Measurements from ENCODE around the gene CYB5R4. TPM values are rescaled to one million over a fixed set of nuclear protein-coding genes. Genes with fewer than 3 reads are reported as not detected.

Gene CYB5R4, protein sequence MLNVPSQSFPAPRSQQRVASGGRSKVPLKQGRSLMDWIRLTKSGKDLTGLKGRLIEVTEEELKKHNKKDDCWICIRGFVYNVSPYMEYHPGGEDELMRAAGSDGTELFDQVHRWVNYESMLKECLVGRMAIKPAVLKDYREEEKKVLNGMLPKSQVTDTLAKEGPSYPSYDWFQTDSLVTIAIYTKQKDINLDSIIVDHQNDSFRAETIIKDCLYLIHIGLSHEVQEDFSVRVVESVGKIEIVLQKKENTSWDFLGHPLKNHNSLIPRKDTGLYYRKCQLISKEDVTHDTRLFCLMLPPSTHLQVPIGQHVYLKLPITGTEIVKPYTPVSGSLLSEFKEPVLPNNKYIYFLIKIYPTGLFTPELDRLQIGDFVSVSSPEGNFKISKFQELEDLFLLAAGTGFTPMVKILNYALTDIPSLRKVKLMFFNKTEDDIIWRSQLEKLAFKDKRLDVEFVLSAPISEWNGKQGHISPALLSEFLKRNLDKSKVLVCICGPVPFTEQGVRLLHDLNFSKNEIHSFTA
- 10 to 100 TPM; 35.6 to 48.6 TPM for total RNA-seq

DNA sequence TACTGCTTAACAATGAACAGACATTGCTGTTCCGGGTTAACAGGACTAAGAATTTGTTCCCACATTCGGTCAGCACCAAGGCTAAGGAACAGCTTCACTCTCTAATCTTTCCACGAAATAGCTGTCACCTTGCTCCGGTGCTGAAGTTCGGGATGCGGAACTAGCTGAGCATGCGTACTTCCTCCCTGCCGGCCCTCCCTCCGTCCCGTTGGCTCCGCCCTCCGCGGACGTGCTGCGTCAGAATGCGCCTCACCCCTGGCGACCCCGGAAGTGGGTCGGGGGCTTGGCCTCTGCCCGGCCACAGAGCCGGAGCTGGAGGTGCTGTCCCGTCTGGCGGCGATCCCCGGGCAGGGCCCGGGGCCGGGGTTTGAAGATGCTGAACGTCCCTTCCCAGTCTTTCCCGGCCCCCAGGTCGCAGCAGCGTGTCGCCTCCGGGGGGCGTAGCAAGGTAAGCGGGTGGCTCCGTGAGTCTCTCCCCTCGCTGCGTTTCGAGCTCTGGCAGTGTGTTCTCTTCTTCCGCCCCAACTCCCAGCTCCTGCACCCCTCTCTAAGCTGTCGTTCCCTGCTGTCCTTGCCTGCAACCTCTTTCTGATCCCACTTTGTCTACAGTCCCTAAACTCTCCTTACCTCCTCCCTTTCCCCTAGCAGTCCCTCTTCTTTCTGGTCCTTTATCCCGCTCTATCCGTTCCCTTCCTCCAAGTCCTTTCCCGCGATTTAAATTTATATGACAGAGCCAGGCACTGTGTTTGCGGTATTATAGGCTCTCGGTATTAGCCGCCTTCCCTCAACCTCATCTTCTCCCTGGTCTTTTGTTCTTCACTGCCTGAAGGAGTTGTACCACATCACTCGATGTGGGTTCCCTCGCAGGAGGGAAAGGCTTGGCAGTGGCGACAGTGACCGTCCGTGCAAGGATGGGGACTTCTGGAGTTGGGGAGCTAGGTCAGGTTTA is at the start of gene CYB5R4:
CYB5R4 (plus strand) TSS at position 280 of the 949 bp plus-strand sequence; CDS start at position 374, 94 bp downstream.
- Mint-ChIP-seq H3K9me3 (peaks cover 4% of the 10 kb centered on the region), H3K27me3 (peaks cover 15% of the 10 kb centered on the region), H3K4me3 (peak within 1 kb of the TSS; percentile 89), H3K4me1 (peaks cover 25% of the 10 kb centered on the region), H3K27ac (peak within 1 kb of the TSS; percentile 88), H3K36me3 (ENCODE audit: low read depth) (peaks cover 20% of the 10 kb centered on the region)
- peak; percentile 96 for ATAC-seq (replicated peaks)

DNA sequence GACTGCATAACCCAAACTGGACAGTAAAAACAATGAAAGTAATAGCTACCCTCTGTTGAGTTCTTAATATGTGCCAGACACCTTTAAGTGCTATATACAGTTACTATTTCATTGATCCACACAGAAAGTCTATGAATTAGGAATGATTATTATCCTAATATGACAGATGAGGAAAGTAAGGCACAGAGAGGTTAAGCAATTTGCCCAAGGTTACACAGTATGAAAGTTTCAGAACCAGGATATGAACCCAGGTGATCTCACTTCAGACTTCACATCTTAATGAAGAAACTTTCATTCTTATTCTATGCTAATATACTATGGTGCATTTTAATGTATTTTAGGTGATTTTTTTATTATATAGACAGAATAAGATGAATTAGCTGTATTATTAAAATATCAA is 46.9 kb upstream of the CYB5R4 start:
- H3K27me3 Mint-ChIP-seq = peaks cover 12% of the 10 kb centered on the region
- no peaks in the 10 kb centered on the region for H3K36me3 Mint-ChIP-seq (ENCODE audit: low read depth)
- no peaks in the 10 kb centered on the region for H3K4me1 Mint-ChIP-seq
- no peak for ATAC-seq (replicated peaks)
- H3K9me3 Mint-ChIP-seq = no peaks in the 10 kb centered on the region
- H3K4me3 Mint-ChIP-seq = no peak overlapping the region
- H3K27ac Mint-ChIP-seq = no peak overlapping the region

DNA sequence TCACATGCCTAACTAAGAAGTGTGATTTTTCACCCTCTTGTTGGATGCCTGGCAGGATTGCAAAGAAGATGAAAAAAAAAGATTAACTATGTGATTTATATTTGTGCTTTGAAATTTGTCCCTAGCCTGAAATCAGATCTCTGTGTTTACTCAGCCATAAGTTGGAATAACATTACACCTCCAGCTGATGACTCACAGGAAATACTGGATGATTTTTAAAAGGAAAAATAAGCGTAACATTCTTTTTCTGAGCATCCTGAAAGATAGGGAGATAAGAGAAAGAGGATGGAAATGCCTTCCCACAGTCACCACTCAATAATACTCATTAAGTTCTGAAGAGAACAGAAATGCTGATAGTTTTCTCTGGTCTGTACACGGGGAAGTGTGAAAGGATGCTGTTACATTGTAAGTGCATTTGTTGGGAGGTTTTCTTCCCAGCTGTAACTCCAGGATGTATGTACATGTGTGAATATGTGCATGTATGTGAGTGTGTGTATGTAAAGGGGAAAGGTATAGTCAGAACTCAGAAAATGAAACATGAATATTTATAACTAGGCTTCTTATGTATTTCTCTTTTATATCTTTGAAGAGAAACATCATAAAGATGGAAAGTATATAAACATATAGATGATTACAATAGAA is 43.7 kb upstream of the CYB5R4 start:
- no peak for ATAC-seq (replicated peaks)
- H3K27me3 Mint-ChIP-seq = peaks cover 13% of the 10 kb centered on the region
- no peaks in the 10 kb centered on the region for H3K9me3 Mint-ChIP-seq
- H3K4me3 Mint-ChIP-seq = no peak overlapping the region
- H3K27ac Mint-ChIP-seq = no peak overlapping the region
- H3K4me1 Mint-ChIP-seq = no peaks in the 10 kb centered on the region
- H3K36me3 Mint-ChIP-seq (ENCODE audit: low read depth) = no peaks in the 10 kb centered on the region

DNA sequence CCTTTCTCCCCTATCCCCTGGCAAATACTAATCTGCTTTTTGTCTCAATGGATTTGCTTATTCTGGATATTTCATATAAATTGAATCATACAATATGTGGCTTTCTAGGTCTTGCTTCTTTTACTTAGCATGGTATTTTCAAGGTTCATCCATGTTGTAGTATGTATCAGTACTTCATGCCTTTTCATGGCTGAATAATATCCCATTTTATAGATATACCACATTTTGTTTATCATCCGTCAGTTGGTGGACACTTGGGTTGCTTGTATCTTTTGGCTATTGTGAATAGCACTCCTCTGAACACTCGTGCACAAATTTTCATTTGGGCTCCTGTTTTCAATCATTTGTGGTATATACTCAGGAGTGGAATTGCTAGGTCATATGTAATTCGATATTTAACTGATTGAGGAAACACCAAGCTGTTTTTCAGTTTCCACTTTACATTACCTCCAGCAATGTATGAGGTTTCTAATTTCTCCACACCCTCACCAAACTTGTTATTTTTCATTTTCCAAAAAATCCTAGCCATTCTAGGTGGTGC is 36.8 kb upstream of the CYB5R4 start:
- Mint-ChIP-seq H3K27ac (no peak overlapping the region), H3K9me3 (no peaks in the 10 kb centered on the region), H3K4me1 (no peaks in the 10 kb centered on the region), H3K4me3 (no peak overlapping the region), H3K27me3 (peaks cover 7% of the 10 kb centered on the region), H3K36me3 (ENCODE audit: low read depth) (no peaks in the 10 kb centered on the region)
- no peak for ATAC-seq (replicated peaks)

DNA sequence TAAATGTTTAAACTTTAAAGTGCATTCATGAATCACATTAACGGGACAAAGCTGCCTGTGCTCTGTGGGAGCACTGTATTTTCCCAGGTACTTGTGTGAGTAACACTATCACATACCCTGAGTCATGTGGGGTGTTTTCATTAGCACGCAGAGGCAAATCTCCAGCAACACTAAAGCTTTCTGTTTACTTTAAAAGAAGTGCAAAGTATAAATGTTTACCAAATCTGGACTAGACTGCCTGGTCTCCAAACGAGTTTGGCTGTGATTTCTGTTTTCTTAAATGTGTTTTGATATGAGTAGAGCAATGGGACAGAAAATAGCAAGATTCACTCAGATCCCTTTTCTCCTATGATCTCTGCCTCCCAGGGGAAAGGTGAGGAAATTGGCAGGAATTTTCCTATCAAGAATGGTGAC is 35.1 kb upstream of the CYB5R4 start:
- Mint-ChIP-seq H3K4me3 (no peak overlapping the region), H3K4me1 (no peaks in the 10 kb centered on the region), H3K36me3 (ENCODE audit: low read depth) (no peaks in the 10 kb centered on the region), H3K9me3 (no peaks in the 10 kb centered on the region), H3K27ac (no peak overlapping the region), H3K27me3 (peaks cover 7% of the 10 kb centered on the region)
- ATAC-seq (replicated peaks) = no peak

DNA sequence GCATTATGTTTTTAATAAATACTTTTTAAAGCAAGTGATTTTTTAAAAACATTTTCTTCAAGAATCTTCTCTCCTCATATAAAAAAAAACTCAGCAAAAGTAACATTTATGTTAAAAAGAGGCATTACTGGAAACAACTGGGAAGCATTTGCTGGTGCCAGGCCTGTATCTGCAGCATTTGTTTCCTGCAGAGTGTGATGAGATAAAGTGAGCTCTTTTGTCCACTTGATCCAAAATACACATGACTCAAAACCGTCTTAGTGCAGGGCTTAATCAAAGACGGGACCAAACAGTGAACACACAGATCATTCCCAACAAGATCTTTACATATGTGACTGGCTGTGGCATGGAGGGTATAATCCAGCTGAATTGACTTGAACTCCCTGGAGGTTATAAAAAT is 34.7 kb upstream of the CYB5R4 start:
- H3K36me3 Mint-ChIP-seq (ENCODE audit: low read depth) = no peaks in the 10 kb centered on the region
- ATAC-seq (replicated peaks) = no peak
- no peaks in the 10 kb centered on the region for H3K4me1 Mint-ChIP-seq
- H3K27me3 Mint-ChIP-seq = peaks cover 10% of the 10 kb centered on the region
- no peak overlapping the region for H3K27ac Mint-ChIP-seq
- no peak overlapping the region for H3K4me3 Mint-ChIP-seq
- no peaks in the 10 kb centered on the region for H3K9me3 Mint-ChIP-seq

DNA sequence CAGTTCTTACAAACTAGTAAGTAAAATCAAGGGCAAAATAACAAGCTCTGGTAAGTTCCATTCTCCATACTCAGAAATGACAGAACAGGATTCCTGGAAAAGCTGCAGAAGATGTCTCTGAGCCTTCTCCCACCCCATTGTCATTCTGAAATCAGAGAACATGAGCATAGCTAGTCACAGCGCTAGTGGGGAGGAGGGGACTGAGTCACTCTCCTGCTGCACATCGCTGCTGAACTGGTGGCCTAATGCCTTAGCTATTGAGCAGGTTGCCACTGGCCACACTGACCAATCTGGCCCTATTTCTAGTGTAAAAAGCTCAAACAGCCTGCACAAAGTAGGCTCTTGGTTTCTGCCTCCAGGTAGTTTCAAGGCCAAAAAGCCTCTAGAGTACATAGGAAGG is 32.4 kb upstream of the CYB5R4 start:
- no peaks in the 10 kb centered on the region for H3K4me1 Mint-ChIP-seq
- peaks cover 17% of the 10 kb centered on the region for H3K27me3 Mint-ChIP-seq
- no peak overlapping the region for H3K4me3 Mint-ChIP-seq
- H3K36me3 Mint-ChIP-seq (ENCODE audit: low read depth) = no peaks in the 10 kb centered on the region
- peak; percentile 48 for ATAC-seq (replicated peaks)
- no peak overlapping the region for H3K27ac Mint-ChIP-seq
- no peaks in the 10 kb centered on the region for H3K9me3 Mint-ChIP-seq

DNA sequence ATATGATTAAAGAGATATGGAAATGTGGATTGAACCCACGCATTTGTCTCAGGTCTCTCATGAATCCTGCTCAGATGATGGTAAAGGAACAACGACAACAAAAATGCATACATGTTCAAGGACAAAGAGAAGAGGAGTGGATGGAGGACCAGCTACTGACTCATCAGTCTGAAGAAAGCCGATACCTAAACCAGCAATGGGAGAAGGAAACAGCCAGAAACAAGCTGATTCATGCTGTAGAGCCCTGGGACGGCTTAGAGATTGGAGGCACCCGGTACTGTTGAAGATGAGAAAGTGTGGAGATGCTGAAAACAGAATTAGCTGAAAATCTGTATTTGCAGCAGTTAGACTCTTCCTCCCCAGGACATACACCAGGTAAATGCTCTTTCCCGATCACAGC is 20.8 kb upstream of the CYB5R4 start:
- no peak overlapping the region for H3K4me3 Mint-ChIP-seq
- peaks cover 31% of the 10 kb centered on the region for H3K27me3 Mint-ChIP-seq
- H3K9me3 Mint-ChIP-seq = peaks cover 9% of the 10 kb centered on the region
- H3K4me1 Mint-ChIP-seq = no peaks in the 10 kb centered on the region
- ATAC-seq (replicated peaks) = no peak
- no peak overlapping the region for H3K27ac Mint-ChIP-seq
- H3K36me3 Mint-ChIP-seq (ENCODE audit: low read depth) = no peaks in the 10 kb centered on the region

DNA sequence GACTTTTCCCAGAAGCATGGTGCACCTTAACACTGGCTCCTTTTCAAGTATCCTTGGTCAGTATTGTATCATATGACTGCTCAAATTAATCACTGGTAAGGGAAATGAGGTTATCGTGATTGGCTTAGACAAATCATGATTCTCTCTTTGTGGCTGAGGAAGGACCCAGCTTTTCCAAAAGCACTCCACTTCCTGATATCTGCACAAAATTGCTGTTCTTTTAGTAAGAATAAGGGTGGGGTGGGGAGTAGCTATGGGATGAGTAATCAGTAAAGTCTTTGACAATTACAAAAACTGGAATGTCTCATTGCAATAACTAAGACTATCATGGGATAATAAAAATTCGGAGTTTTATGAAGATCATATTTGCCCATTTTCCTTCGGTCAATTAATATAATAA is 15.3 kb upstream of the CYB5R4 start:
- Mint-ChIP-seq H3K9me3 (peaks cover 6% of the 10 kb centered on the region), H3K4me3 (no peak overlapping the region), H3K27me3 (peaks cover 18% of the 10 kb centered on the region), H3K36me3 (ENCODE audit: low read depth) (no peaks in the 10 kb centered on the region), H3K4me1 (peaks cover 5% of the 10 kb centered on the region), H3K27ac (no peak overlapping the region)
- no peak for ATAC-seq (replicated peaks)

DNA sequence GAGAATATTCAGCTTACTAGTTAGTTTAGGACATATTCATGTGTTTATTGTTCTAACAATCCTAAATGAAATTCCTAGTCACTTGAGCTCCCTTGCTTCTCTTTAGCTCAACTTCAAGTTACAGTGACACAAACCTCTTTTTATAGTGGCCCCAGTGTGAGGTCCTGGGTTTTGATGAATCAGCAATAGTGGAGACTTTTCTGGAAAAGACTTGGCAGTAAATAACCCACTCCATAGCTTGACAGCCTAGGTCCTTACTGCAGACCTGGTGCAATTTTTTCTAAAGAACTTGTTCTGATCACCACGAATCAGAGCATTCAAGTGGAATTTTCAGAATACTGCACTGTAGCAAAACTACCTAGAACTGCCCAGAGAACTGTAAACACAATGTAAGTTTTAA is 13.2 kb upstream of the CYB5R4 start:
- Mint-ChIP-seq H3K27me3 (peaks cover 34% of the 10 kb centered on the region), H3K4me1 (peaks cover 5% of the 10 kb centered on the region), H3K27ac (no peak overlapping the region), H3K36me3 (ENCODE audit: low read depth) (no peaks in the 10 kb centered on the region), H3K4me3 (no peak overlapping the region), H3K9me3 (peaks cover 4% of the 10 kb centered on the region)
- ATAC-seq (replicated peaks) = no peak

DNA sequence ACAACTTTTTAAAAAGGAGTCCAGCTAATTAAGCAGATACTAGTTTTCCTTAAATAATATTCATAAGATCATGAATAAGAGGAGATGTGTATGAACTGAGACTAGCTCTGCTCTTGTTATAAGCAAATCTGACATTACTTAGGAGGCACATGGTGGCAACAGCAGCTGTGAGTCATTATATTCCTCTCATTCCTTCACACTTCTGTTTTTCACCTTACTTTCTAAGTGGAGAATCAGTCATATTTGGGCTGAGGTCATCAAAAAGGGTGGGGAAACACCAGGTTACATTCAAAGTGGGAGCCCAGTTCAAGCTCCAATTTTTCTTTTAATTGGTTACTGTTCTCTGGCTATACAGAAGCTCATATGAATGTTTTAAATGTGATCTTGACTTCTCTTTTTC is 12.3 kb upstream of the CYB5R4 start:
- Mint-ChIP-seq H3K27ac (no peak overlapping the region), H3K4me1 (peaks cover 5% of the 10 kb centered on the region), H3K4me3 (no peak overlapping the region), H3K36me3 (ENCODE audit: low read depth) (no peaks in the 10 kb centered on the region), H3K27me3 (peaks cover 40% of the 10 kb centered on the region), H3K9me3 (peaks cover 3% of the 10 kb centered on the region)
- peak; percentile 94 for ATAC-seq (replicated peaks)

DNA sequence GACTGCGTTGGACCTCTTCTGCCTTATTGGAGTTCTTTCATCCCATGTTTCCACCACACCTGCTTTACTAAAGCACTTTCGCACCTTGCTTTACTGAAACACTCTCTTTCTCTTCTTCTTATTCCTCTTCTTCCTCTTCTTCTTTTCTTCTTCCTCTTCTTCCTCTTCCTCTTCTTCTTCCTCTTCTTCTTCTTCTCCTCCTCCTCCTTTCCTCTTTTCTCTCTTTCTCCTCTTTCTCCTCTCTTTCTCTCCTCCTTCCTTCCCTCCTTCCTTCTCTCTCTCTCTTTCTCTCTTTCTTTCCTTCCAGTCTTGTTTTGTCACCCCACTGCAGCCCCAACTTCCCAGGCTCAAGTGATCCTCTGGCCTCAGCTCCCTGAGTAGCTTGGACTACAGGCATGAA is 10.4 kb upstream of the CYB5R4 start:
- no peaks in the 10 kb centered on the region for H3K9me3 Mint-ChIP-seq
- no peaks in the 10 kb centered on the region for H3K36me3 Mint-ChIP-seq (ENCODE audit: low read depth)
- no peak overlapping the region for H3K27ac Mint-ChIP-seq
- peaks cover 5% of the 10 kb centered on the region for H3K4me1 Mint-ChIP-seq
- no peak for ATAC-seq (replicated peaks)
- peaks cover 48% of the 10 kb centered on the region for H3K27me3 Mint-ChIP-seq
- no peak overlapping the region for H3K4me3 Mint-ChIP-seq

DNA sequence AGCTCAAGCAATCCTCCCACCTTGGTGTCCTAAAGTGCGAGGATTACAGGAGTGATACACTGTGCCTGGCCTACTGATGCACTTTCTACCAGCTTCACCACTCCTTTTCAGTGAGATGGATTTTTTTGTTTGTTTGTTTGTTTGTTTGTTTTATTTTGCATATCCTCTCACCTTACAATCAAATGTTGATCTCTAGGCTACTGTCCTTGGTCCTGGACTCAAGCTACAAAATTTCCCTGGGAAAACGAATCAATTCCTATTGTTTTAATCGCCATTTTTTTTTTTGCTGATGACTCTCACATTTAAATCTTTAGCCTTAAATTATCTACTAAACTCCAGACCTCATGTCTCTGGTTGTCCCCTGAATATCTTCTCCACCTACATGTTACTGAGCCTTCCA is 9.9 kb upstream of the CYB5R4 start:
- H3K4me1 Mint-ChIP-seq = peaks cover 5% of the 10 kb centered on the region

DNA sequence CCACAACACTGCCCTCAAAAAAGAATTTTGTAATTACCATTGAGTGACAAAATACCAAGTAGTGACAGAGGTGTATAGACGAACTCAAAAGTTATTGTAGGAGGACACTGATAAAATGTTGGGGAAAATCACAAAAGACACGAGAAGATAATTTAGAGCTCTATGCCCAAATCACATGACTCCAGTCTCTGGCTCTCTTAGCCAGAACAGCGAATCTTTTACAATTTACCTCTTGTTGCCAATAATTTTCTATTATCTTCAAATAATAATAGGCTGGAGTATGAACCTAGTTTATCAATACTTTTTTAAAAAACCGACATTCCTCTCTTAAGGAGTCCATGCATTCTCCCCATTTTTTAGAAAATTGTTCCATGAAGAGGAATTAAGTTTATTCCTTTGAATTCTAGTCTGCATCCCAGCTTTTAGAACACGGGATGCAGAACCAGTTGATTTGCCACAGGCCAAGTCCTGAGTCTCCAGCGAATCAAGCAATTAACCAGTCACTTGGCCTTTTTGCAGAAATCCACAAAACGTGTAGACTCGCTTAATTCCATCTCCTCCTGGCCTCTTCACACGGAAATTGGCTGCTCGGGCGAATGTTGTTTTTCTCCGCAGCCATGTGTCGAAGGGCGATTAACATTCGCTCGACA is 6.8 kb upstream of the CYB5R4 start:
- H3K27ac Mint-ChIP-seq = no peak overlapping the region
- H3K4me3 Mint-ChIP-seq = peak overlapping the region; percentile 70
- no peaks in the 10 kb centered on the region for H3K4me1 Mint-ChIP-seq
- H3K9me3 Mint-ChIP-seq = no peaks in the 10 kb centered on the region
- no peak for ATAC-seq (replicated peaks)
- H3K27me3 Mint-ChIP-seq = peaks cover 65% of the 10 kb centered on the region
- no peaks in the 10 kb centered on the region for H3K36me3 Mint-ChIP-seq (ENCODE audit: low read depth)

More for the DNA sequence above, 9.9 kb upstream of the CYB5R4 start:
- ATAC-seq (replicated peaks) = no peak
- Mint-ChIP-seq H3K27ac (no peak overlapping the region), H3K36me3 (ENCODE audit: low read depth) (no peaks in the 10 kb centered on the region), H3K27me3 (peaks cover 53% of the 10 kb centered on the region), H3K4me3 (no peak overlapping the region), H3K9me3 (no peaks in the 10 kb centered on the region)

Measured in activated T-helper 17 cell treated with anti-CD3 and anti-CD28 coated beads, Interleukin-2, amount 50 U/mL, for 72 hours (primary cell).